NT2/D1 (cell line): Measurements from ENCODE around the gene CCDC88C.

Experiments used
- SUZ12 ChIP-seq: IDR thresholded peaks from 2 replicates; pipeline ENCODE4 v1.6.1; 2011; ENCODE audit not compliant: insufficient read length, insufficient read depth; ENCODE audit errors: extremely low read depth
- YY1 ChIP-seq: IDR thresholded peaks from 2 replicates; pipeline ENCODE4 v1.6.1; 2011; ENCODE audit not compliant: insufficient read length, insufficient read depth
- ZNF274 ChIP-seq: IDR thresholded peaks from 2 replicates; pipeline ENCODE4 v1.6.1; 2011; ENCODE audit warnings: mild to moderate bottlenecking, low read depth, low read length

DNA sequence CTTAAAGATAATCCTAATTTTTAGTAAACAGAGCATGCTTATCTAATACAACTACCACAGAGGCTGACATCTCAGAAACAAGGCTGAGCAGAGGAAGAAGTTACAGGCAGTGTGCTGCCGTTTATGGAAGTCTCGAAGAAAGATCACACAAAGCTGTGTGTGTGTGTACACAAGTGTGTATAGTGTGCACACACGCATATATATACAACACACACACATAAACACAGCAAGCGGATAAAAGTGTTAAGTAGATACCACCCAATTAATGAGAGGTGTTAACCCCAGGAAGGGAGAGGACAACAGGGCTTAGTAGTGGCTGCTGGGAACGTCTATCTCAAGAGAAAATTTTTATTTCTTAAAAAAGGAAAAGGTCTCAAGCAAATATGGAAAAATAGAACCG, 15.3 kb downstream of the CCDC88C start:
- no peak for TF ChIP-seq YY1
- no peak for TF ChIP-seq ZNF274
- TF ChIP-seq SUZ12, result no peak
